ENCODE results near the gene ALDH1A2. TPM values are rescaled to one million over a fixed set of nuclear protein-coding genes. Genes with fewer than 3 reads are reported as not detected.
"Not testable (repeated sequence)": the region's sequence is repeated elsewhere in the genome, so short reads cannot be mapped to it uniquely, and the experiment has no call there.

Gene ALDH1A2
- total RNA-seq, 1 experiment from 2014 or later = not detected

- H3K27me3 ChIP-seq (ENCODE audit: low read length); H3K9me2 ChIP-seq (replicated peaks; ENCODE audit: insufficient read depth, low read length); H2AFZ ChIP-seq (ENCODE audit: low read length); DNase-seq; H3K4me3 ChIP-seq (ENCODE audit: low read length); H3K4me2 ChIP-seq (ENCODE audit: low read depth, low read length, poor library complexity, severe bottlenecking); H4K20me1 ChIP-seq (ENCODE audit: insufficient read depth, low read depth, low read length); H3K27ac ChIP-seq (ENCODE audit: low read length); H3K9ac ChIP-seq (ENCODE audit: low read length); H3K79me2 ChIP-seq (ENCODE audit: low read length); H3K36me3 ChIP-seq (ENCODE audit: insufficient read depth, low read length); H3K4me1 ChIP-seq (ENCODE audit: low read length): not testable (repeated sequence)
- H3K9me3 ChIP-seq (ENCODE audit: low read length) = peaks cover 15% of the 10 kb centered on the region
Observed at GRCh38 chr15:58028392-58028791, 37.1 kb downstream of the ALDH1A2 start.

DNA sequence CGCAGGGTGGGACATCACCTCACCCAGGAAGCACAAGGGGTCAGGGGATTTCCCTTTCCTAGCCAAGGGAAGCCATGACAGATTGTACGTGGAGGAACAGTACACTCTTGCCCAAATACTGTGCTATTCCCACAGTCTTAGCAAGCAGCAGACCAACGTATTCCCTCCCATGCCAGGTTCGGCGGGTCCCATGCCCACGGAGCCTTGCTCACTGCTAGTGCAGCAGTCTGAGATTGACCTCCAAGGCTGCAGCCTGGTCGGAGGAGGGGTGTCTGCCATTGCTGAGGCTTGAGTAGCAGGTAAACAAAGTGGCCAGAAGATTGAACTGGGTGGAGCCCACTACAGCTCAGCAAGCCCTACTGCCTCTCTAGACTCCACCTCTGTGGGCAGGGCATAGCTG lies 39.0 kb downstream of the ALDH1A2 start:
- no peak overlapping the region for H3K4me3 ChIP-seq (ENCODE audit: low read length)
- H3K36me3 ChIP-seq (ENCODE audit: insufficient read depth, low read length) = 0 out of 2 replicates have a peak, but pooled peaks cover 2% of the 10 kb centered on the region
- no peak overlapping the region for H3K4me2 ChIP-seq (ENCODE audit: low read depth, low read length, poor library complexity, severe bottlenecking)
- no peaks in the 10 kb centered on the region for H3K4me1 ChIP-seq (ENCODE audit: low read length)
- no peak overlapping the region for H2AFZ ChIP-seq (ENCODE audit: low read length)
- H3K9me3 ChIP-seq (ENCODE audit: low read length) = peaks cover 15% of the 10 kb centered on the region
- DNase-seq = no peak
- no peaks in the 10 kb centered on the region for H3K79me2 ChIP-seq (ENCODE audit: low read length)
- H3K9ac ChIP-seq (ENCODE audit: low read length) = no peak overlapping the region
- H3K27ac ChIP-seq (ENCODE audit: low read length) = no peak overlapping the region
- no peaks in the 10 kb centered on the region for H4K20me1 ChIP-seq (ENCODE audit: insufficient read depth, low read depth, low read length)
- H3K9me2 ChIP-seq (replicated peaks; ENCODE audit: insufficient read depth, low read length) = no peaks in the 10 kb centered on the region
- no peaks in the 10 kb centered on the region for H3K27me3 ChIP-seq (ENCODE audit: low read length)

DNA sequence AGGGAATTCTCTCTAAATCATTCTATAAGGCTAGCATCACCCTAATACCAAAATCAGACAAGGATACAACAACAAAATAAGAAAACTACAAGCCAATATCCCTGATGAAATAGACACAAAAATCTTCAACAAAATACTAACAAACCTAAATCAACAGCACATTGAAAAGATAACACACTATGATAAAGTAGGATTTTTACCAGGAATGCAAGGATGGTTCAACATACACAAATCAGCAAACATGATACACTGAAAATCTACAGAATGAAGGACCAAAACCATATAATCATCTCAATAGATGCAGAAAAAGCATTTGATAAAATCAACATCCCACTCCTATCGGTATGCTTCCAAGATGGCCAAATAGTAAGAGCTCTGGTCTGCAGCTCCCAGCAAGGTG lies 39.5 kb downstream of the ALDH1A2 start:
- no peak overlapping the region for H3K4me2 ChIP-seq (ENCODE audit: low read depth, low read length, poor library complexity, severe bottlenecking)
- H3K9me2 ChIP-seq (replicated peaks; ENCODE audit: insufficient read depth, low read length) = no peaks in the 10 kb centered on the region
- no peak overlapping the region for H3K9ac ChIP-seq (ENCODE audit: low read length)
- H3K27ac ChIP-seq (ENCODE audit: low read length) = no peak overlapping the region
- no peak overlapping the region for H3K4me3 ChIP-seq (ENCODE audit: low read length)
- peaks cover 15% of the 10 kb centered on the region for H3K9me3 ChIP-seq (ENCODE audit: low read length)
- no peak overlapping the region for H2AFZ ChIP-seq (ENCODE audit: low read length)
- H3K36me3 ChIP-seq (ENCODE audit: insufficient read depth, low read length) = 0 out of 2 replicates have a peak, but pooled peaks cover 2% of the 10 kb centered on the region
- H3K79me2 ChIP-seq (ENCODE audit: low read length) = no peaks in the 10 kb centered on the region
- H3K4me1 ChIP-seq (ENCODE audit: low read length) = no peaks in the 10 kb centered on the region
- no peaks in the 10 kb centered on the region for H4K20me1 ChIP-seq (ENCODE audit: insufficient read depth, low read depth, low read length)
- H3K27me3 ChIP-seq (ENCODE audit: low read length) = no peaks in the 10 kb centered on the region
- DNase-seq = no peak

GRCh38 chr15:58021332-58022230 lies 43.9 kb downstream of the ALDH1A2 start:
- no peaks in the 10 kb centered on the region for H3K9me2 ChIP-seq (replicated peaks; ENCODE audit: insufficient read depth, low read length)
- no peak overlapping the region for H3K9ac ChIP-seq (ENCODE audit: low read length)
- H3K79me2 ChIP-seq (ENCODE audit: low read length) = no peaks in the 10 kb centered on the region

DNA sequence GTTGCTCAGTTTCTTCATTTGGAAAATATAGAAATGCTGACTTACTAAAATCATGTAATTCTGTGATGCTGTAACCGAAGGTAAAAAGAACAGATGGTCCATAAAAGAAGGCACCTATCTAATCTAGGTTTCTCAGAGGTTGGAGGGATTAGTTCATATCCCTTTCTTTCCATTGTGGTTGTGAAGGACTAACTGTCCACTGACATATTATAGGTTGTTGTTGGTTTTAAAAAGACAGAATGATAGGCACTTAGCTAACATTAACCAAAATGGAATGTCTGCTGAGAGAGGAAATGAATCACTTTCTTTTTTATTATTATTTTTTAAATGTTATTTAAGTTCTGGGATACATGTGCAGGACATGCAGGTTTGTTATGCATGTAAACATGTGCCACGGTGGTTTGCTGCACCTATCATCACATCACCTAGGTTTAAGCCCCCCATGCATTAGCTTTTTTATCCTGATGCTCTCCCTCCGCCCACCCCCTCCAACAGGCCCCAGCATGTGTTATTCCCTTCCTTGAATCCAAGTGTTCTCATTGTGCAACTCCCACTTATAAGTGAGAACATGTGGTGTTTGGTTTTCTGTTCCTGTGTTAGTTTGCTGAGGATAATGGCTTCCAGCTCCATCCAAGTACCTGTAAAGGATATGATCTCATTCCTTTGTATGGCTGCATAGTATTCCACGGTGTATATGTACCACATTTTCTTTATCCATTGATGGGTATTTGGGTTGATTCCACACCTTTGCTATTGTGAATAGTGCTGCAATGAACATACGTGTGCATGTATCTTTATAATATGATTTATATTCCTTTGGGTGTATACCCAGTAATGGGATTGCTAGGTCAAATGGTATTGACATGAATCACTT lies 45.8 kb downstream of the ALDH1A2 start:
- Histone ChIP-seq H3K36me3 (ENCODE audit: insufficient read depth, low read length) (no peaks in the 10 kb centered on the region), H3K79me2 (ENCODE audit: low read length) (no peaks in the 10 kb centered on the region), H3K4me3 (ENCODE audit: low read length) (no peak overlapping the region), H3K27ac (ENCODE audit: low read length) (no peak overlapping the region), H3K4me2 (ENCODE audit: low read depth, low read length, poor library complexity, severe bottlenecking) (no peak overlapping the region), H3K9ac (ENCODE audit: low read length) (no peak overlapping the region), H3K27me3 (ENCODE audit: low read length) (no peaks in the 10 kb centered on the region), H2AFZ (ENCODE audit: low read length) (no peak overlapping the region), H4K20me1 (ENCODE audit: insufficient read depth, low read depth, low read length) (no peaks in the 10 kb centered on the region), H3K9me2 (replicated peaks; ENCODE audit: insufficient read depth, low read length) (no peaks in the 10 kb centered on the region), H3K9me3 (ENCODE audit: low read length) (no peaks in the 10 kb centered on the region), H3K4me1 (ENCODE audit: low read length) (no peaks in the 10 kb centered on the region)
- DNase-seq = no peak

More at GRCh38 chr15:58021332-58022230, 43.9 kb downstream of the ALDH1A2 start:
- H4K20me1 ChIP-seq (ENCODE audit: insufficient read depth, low read depth, low read length) = no peaks in the 10 kb centered on the region
- no peak overlapping the region for H3K27ac ChIP-seq (ENCODE audit: low read length)
- H3K4me3 ChIP-seq (ENCODE audit: low read length) = no peak overlapping the region
- no peak for DNase-seq
- no peaks in the 10 kb centered on the region for H3K4me1 ChIP-seq (ENCODE audit: low read length)
- 0 out of 2 replicates have a peak, but pooled peaks cover 2% of the 10 kb centered on the region for H3K36me3 ChIP-seq (ENCODE audit: insufficient read depth, low read length)
- no peaks in the 10 kb centered on the region for H3K27me3 ChIP-seq (ENCODE audit: low read length)
- peaks cover 15% of the 10 kb centered on the region for H3K9me3 ChIP-seq (ENCODE audit: low read length)
- no peak overlapping the region for H2AFZ ChIP-seq (ENCODE audit: low read length)
- H3K4me2 ChIP-seq (ENCODE audit: low read depth, low read length, poor library complexity, severe bottlenecking) = no peak overlapping the region

DNA sequence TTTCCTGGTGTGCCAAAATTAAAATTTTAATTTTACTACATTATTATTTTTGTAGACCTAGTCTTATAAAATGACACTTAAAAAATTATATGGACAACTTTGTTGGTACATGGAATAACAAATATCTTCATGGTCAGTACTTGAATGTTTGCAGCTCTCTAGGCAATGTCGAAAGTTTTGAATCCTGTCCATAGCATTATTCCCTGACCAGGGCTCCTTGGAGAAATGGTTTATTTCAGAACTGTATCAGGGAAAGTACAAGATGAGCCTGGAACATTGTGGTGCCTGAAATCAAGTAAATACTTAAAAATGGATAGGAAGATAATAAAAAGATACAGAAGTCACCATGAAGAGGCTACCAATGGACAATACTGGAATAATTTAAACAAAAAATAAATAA lies 47.6 kb downstream of the ALDH1A2 start:
- Histone ChIP-seq H2AFZ (ENCODE audit: low read length) (no peak overlapping the region), H3K9ac (ENCODE audit: low read length) (no peak overlapping the region), H3K4me1 (ENCODE audit: low read length) (no peaks in the 10 kb centered on the region), H4K20me1 (ENCODE audit: insufficient read depth, low read depth, low read length) (no peaks in the 10 kb centered on the region), H3K79me2 (ENCODE audit: low read length) (no peaks in the 10 kb centered on the region), H3K27me3 (ENCODE audit: low read length) (no peaks in the 10 kb centered on the region), H3K4me2 (ENCODE audit: low read depth, low read length, poor library complexity, severe bottlenecking) (no peak overlapping the region), H3K4me3 (ENCODE audit: low read length) (no peak overlapping the region), H3K9me3 (ENCODE audit: low read length) (no peaks in the 10 kb centered on the region), H3K36me3 (ENCODE audit: insufficient read depth, low read length) (no peaks in the 10 kb centered on the region), H3K9me2 (replicated peaks; ENCODE audit: insufficient read depth, low read length) (no peaks in the 10 kb centered on the region), H3K27ac (ENCODE audit: low read length) (no peak overlapping the region)
- DNase-seq = no peak

DNA sequence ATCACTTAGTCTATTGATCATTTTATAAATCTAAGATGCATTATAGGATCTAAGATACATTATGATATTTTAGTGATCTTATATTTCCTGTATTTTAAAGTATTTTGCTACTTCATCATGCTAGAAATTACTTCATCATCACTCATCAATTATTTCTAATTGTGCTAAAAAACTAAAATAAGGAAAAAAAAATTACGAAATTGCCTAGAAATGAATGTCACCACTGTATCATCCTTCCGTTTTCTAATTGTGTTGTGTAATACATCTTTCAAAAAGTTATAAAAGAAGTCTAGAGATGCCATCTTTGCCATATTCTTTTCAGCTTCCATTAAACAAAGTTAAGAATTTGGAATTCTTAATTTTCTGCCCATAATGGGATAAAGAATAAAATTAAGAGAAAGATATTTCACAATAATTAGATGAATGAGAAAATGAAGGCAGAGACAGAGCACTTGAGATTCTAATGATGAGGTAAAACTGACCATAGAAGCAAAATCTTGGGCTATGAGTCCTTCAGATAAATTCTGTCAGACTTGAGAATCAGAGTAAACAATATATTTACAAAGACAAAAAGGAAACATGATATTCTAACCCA lies 48.8 kb downstream of the ALDH1A2 start:
- no peak overlapping the region for H3K9ac ChIP-seq (ENCODE audit: low read length)
- H3K27me3 ChIP-seq (ENCODE audit: low read length) = no peaks in the 10 kb centered on the region
- no peak overlapping the region for H3K27ac ChIP-seq (ENCODE audit: low read length)
- H3K4me3 ChIP-seq (ENCODE audit: low read length) = no peak overlapping the region
- no peak overlapping the region for H2AFZ ChIP-seq (ENCODE audit: low read length)
- no peaks in the 10 kb centered on the region for H3K79me2 ChIP-seq (ENCODE audit: low read length)
- H3K36me3 ChIP-seq (ENCODE audit: insufficient read depth, low read length) = no peaks in the 10 kb centered on the region
- no peaks in the 10 kb centered on the region for H3K4me1 ChIP-seq (ENCODE audit: low read length)
- no peaks in the 10 kb centered on the region for H4K20me1 ChIP-seq (ENCODE audit: insufficient read depth, low read depth, low read length)
- DNase-seq = no peak
- no peaks in the 10 kb centered on the region for H3K9me2 ChIP-seq (replicated peaks; ENCODE audit: insufficient read depth, low read length)
- H3K4me2 ChIP-seq (ENCODE audit: low read depth, low read length, poor library complexity, severe bottlenecking) = no peak overlapping the region
- no peaks in the 10 kb centered on the region for H3K9me3 ChIP-seq (ENCODE audit: low read length)

DNA sequence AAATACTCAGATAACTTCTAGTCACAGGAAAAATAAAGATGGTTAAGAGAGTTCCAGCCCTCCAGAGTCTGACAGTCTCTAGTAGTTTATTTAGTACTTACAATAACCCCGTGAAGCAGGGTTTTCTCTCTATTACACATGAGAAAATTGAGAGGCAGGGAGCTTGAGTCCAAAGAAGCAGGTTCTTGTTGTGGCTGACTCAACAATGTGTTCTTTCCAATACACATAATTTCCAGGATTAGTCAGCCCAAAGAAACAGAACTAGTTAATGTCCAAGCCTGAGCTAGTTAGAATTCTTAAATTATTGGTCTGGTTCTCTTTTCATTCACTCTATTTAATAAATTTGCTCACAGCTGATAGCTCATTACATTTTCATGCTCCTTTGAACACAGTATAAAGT lies 49.9 kb downstream of the ALDH1A2 start:
- Histone ChIP-seq H3K9me2 (replicated peaks; ENCODE audit: insufficient read depth, low read length) (no peaks in the 10 kb centered on the region), H3K27me3 (ENCODE audit: low read length) (no peaks in the 10 kb centered on the region), H3K4me3 (ENCODE audit: low read length) (no peak overlapping the region), H3K36me3 (ENCODE audit: insufficient read depth, low read length) (no peaks in the 10 kb centered on the region), H3K9me3 (ENCODE audit: low read length) (no peaks in the 10 kb centered on the region), H3K79me2 (ENCODE audit: low read length) (no peaks in the 10 kb centered on the region), H3K4me1 (ENCODE audit: low read length) (no peaks in the 10 kb centered on the region), H3K9ac (ENCODE audit: low read length) (no peak overlapping the region), H2AFZ (ENCODE audit: low read length) (no peak overlapping the region), H3K4me2 (ENCODE audit: low read depth, low read length, poor library complexity, severe bottlenecking) (no peak overlapping the region), H4K20me1 (ENCODE audit: insufficient read depth, low read depth, low read length) (no peaks in the 10 kb centered on the region), H3K27ac (ENCODE audit: low read length) (no peak overlapping the region)
- DNase-seq = no peak
